ENCODE data around the gene ZNF467. TPM values are rescaled to one million over a fixed set of nuclear protein-coding genes. Genes with fewer than 3 reads are reported as not detected.

Gene ZNF467
- total RNA-seq, 2 donors from 2014 or later: 4.6 to 7.4 TPM

DNA sequence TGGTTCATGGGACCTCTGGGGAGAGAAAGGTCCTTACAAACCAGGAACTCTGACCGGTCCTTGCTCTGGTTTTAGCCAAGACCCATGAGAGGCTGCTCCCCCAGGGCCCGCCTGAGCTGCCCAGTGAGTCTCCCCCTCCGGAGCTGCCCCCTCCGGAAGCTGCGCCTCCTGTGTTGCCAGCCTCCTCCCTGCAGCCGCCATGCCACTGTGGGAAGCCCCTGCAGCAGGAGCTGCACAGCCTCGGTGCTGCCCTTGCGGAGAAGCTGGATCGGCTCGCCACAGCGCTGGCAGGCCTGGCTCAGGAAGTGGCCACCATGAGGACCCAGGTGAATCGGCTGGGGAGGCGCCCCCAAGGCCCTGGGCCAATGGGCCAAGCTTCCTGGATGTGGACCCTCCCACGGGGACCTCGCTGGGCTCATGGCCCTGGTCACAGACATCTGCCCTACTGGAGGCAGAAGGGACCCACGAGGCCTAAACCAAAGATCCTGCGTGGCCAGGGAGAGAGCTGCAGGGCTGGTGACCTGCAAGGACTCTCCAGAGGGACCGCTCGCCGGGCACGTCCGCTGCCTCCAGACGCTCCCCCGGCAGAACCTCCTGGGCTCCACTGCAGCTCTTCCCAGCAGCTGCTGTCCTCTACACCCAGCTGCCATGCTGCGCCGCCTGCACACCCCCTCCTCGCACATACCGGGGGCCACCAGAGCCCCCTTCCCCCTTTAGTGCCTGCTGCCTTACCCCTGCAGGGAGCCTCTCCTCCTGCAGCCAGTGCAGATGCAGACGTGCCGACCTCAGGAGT is 40.1 kb downstream of the ZNF467 start:
- TF ChIP-seq, protein P1, sequence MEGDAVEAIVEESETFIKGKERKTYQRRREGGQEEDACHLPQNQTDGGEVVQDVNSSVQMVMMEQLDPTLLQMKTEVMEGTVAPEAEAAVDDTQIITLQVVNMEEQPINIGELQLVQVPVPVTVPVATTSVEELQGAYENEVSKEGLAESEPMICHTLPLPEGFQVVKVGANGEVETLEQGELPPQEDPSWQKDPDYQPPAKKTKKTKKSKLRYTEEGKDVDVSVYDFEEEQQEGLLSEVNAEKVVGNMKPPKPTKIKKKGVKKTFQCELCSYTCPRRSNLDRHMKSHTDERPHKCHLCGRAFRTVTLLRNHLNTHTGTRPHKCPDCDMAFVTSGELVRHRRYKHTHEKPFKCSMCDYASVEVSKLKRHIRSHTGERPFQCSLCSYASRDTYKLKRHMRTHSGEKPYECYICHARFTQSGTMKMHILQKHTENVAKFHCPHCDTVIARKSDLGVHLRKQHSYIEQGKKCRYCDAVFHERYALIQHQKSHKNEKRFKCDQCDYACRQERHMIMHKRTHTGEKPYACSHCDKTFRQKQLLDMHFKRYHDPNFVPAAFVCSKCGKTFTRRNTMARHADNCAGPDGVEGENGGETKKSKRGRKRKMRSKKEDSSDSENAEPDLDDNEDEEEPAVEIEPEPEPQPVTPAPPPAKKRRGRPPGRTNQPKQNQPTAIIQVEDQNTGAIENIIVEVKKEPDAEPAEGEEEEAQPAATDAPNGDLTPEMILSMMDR (IDR thresholded peaks at IDR 0.05): no peak
- peaks cover 38% of the 10 kb centered on the region for H3K36me3 ChIP-seq
- ATAC-seq (ENCODE audit: insufficient number of reproducible peaks, low FRiP score, low read depth): no peak

DNA sequence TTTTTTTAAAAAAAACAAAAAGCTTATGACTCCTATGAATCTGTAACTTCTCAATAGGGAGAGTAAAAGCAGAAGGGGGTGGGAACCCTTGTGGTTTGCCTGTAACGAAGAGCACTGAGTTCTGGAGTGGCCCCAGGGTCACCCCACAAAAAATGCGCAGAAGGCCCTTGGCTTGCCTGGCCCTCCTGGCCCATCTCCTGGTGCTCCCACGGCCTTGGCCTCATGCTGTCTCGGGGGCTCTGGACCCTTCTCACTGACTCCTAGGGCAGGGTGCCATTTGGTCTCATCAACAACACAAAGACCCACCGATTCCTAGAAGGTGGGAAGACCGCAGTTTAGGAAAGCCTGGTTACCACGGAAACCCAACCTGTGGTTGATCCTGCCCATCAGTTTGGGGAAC is 40.8 kb downstream of the ZNF467 start:
- no peaks in the 10 kb centered on the region for H3K4me1 ChIP-seq (ENCODE audit: control insufficient read depth in 1 of 2, low read depth in 2 of 2)
- no peak for DNase-seq (ENCODE audit: low spot score)

More for the DNA sequence above, 40.1 kb downstream of the ZNF467 start:
- H3K27me3 ChIP-seq (replicated peaks; ENCODE audit: insufficient read depth): no peaks in the 10 kb centered on the region
- no peaks in the 10 kb centered on the region for H3K9me3 ChIP-seq
- H3K4me1 ChIP-seq (ENCODE audit: control insufficient read depth in 1 of 2, low read depth in 2 of 2): no peaks in the 10 kb centered on the region
- no peak for DNase-seq (ENCODE audit: low spot score)
- H3K4me3 ChIP-seq: no peak overlapping the region
- no peak overlapping the region for H3K27ac ChIP-seq

DNA sequence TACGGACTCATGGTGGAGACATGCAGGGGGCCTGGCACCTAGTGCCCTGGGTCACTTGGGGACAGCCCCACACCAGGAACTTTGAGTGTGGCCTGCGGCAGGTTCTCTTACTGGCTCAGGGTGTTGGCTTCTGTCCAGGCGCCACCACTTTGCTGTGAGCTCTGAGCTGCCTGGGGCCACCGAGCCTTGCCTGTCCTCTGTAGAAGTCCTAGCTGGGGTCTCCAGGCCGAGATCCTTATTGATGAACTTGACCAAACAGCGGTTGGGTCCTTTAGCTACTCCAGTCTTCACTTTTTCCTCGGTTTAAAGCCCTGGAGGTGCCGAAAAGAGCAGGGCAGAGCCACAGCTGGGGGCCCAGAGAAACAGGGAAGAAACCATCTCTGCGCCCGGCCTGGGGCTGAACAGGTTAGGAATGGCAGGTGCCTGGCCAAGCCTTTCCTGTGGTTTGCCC is 41.3 kb downstream of the ZNF467 start:
- Histone ChIP-seq H3K4me3 (no peak overlapping the region), H3K27me3 (replicated peaks; ENCODE audit: insufficient read depth) (no peaks in the 10 kb centered on the region), H3K36me3 (peaks cover 42% of the 10 kb centered on the region), H3K9me3 (no peaks in the 10 kb centered on the region), H3K27ac (no peak overlapping the region), H3K4me1 (ENCODE audit: control insufficient read depth in 1 of 2, low read depth in 2 of 2) (no peaks in the 10 kb centered on the region)
- TF ChIP-seq, protein P1 (IDR thresholded peaks at IDR 0.05): no peak
- DNase-seq (ENCODE audit: low spot score) (no peak), ATAC-seq (ENCODE audit: insufficient number of reproducible peaks, low FRiP score, low read depth) (no peak)

More for the DNA sequence above, 40.8 kb downstream of the ZNF467 start:
- H3K4me3 ChIP-seq: no peak overlapping the region
- no peak for ATAC-seq (ENCODE audit: insufficient number of reproducible peaks, low FRiP score, low read depth)
- H3K27ac ChIP-seq: no peak overlapping the region
- no peaks in the 10 kb centered on the region for H3K27me3 ChIP-seq (replicated peaks; ENCODE audit: insufficient read depth)
- H3K36me3 ChIP-seq: peaks cover 42% of the 10 kb centered on the region
- TF ChIP-seq, protein P1 (IDR thresholded peaks at IDR 0.05): no peak
- H3K9me3 ChIP-seq: no peaks in the 10 kb centered on the region

DNA sequence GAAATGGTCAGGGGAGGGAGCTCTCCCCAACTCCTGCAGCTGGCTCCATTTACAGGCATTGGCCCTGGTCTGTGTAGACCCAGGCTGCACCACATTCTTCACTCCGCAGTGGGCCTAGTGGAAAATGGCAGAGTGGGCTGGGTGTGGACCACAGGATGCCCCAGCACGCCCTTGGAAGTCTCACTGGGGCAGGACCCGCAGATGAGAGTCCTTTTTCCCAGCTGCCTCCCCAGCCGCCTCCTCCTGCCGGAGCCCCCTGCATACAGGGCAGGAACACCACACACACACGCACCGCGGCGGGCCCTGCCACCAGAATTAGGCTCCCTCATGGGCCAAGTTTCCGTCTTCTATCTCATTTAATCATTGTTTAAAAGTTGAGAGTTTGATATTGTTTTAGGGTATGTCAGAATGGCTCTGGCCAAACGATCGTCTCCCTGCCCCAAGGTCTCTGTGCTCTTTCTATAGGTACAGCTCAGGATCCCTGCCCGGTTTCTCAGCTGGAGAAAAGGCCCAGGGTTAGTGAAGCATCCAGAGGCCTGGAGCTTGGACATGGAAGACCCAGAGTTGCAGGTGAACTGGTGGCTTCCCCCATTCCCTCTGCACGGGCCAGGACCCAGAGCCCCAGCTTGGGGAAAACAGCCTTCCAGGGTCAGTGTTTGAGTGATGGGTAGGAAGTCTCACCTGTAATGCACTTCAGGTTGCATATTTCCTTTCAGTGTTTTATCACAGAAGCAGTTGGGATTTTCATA is 42.0 kb downstream of the ZNF467 start:
- H3K36me3 ChIP-seq: peaks cover 42% of the 10 kb centered on the region
- no peak for ATAC-seq (ENCODE audit: insufficient number of reproducible peaks, low FRiP score, low read depth)
- H3K4me1 ChIP-seq (ENCODE audit: control insufficient read depth in 1 of 2, low read depth in 2 of 2): no peaks in the 10 kb centered on the region
- TF ChIP-seq, protein P1 (IDR thresholded peaks at IDR 0.05): no peak
- H3K27me3 ChIP-seq (replicated peaks; ENCODE audit: insufficient read depth): no peaks in the 10 kb centered on the region
- H3K4me3 ChIP-seq: no peak overlapping the region
- DNase-seq (ENCODE audit: low spot score): no peak
- no peak overlapping the region for H3K27ac ChIP-seq
- no peaks in the 10 kb centered on the region for H3K9me3 ChIP-seq
